Caco-2 (cell line): Measurements from ENCODE around the gene IPMK. TPM values are rescaled to one million over a fixed set of nuclear protein-coding genes. Genes with fewer than 3 reads are reported as not detected.

Experiments used
- BruUV-seq: library from RNA; stranded (reverse); fragments of 400-500 nt; replicated peaks from 2 replicates; lab custom pipeline; 2021; lab: Mats Ljungman, UMichigan
- CTCF ChIA-PET: fragments of 300-600 bp; sonication (Branson Sonifier 250); formaldehyde crosslinking; loops from one replicate; lab custom pipeline; 2022; ENCODE audit warnings: antibody characterized with exemption; lab: Charles Lee
- POLR2A ChIA-PET: fragments of 300-600 bp; sonication (Branson Sonifier 250); formaldehyde crosslinking; loops from one replicate; lab custom pipeline; 2022; ENCODE audit warnings: antibody characterized with exemption; lab: Charles Lee
- DNase-seq, 2 experiments: peaks; one replicate each; pipeline versions ENCODE4 v3.0.0 to v3.0.0-alpha.2; 2020 to 2022
- H3K27me3 ChIP-seq: replicated peaks from 2 replicates; pipeline ENCODE4 v1.6.0; 2011; ENCODE audit warnings: low read length; ENCODE audit not compliant: control insufficient read depth, insufficient read depth
- H3K36me3 ChIP-seq: 2 replicates; pipeline ENCODE4 v1.5.1; 2011; ENCODE audit warnings: low read length; ENCODE audit not compliant: control insufficient read depth, insufficient read depth
- H3K4me1 ChIP-seq: fragments of 250-450 bp; sonication (Bioruptor Pico); 2 replicates; pipeline ENCODE4 v1.5.1; 2020; ENCODE audit warnings: mild to moderate bottlenecking
- H3K4me3 ChIP-seq: 2 replicates; pipeline ENCODE4 v1.5.1; 2011; ENCODE audit warnings: low read depth, mild to moderate bottlenecking, control low read depth, low read length
- H3K9me3 ChIP-seq: fragments of 250-450 bp; sonication (Bioruptor Pico); 2 replicates; pipeline ENCODE4 v1.5.1; 2020; ENCODE audit warnings: mild to moderate bottlenecking, moderate library complexity
- H3K27ac Mint-ChIP-seq: one replicate; pipeline ENCODE4 v1.8.0; 2022; ENCODE audit warnings: mixed read lengths; ENCODE audit not compliant: unreplicated experiment
- H3K27me3 Mint-ChIP-seq: one replicate; pipeline ENCODE4 v1.8.0; 2022; ENCODE audit warnings: mixed read lengths; ENCODE audit not compliant: insufficient read depth, unreplicated experiment
- H3K36me3 Mint-ChIP-seq: one replicate; pipeline ENCODE4 v1.8.0; 2022; ENCODE audit warnings: mild to moderate bottlenecking, mixed read lengths; ENCODE audit not compliant: insufficient read depth, unreplicated experiment
- H3K4me1 Mint-ChIP-seq: one replicate; pipeline ENCODE4 v1.8.0; 2022; ENCODE audit warnings: low read depth, mixed read lengths; ENCODE audit not compliant: unreplicated experiment
- H3K4me3 Mint-ChIP-seq: one replicate; pipeline ENCODE4 v1.8.0; 2022; ENCODE audit warnings: mild to moderate bottlenecking, moderate library complexity, mixed read lengths; ENCODE audit not compliant: unreplicated experiment
- H3K9me3 Mint-ChIP-seq: one replicate; pipeline ENCODE4 v1.8.0; 2022; ENCODE audit warnings: mixed read lengths; ENCODE audit not compliant: unreplicated experiment
- CTCF ChIP-seq, 2 experiments: fragments of 200-600 bp in 1 of 2; IDR thresholded peaks; 1 replicate in 1 of 2; 2 replicates in 1 of 2; pipeline versions ENCODE4 v1.5.1 to v1.8.0; 2011 to 2022; ENCODE audit warnings: antibody characterized with exemption in 1 of 2, control low read depth in 1 of 2, inconsistent platforms in 1 of 2, low read depth in 1 of 2, low read length in 1 of 2, mild to moderate bottlenecking in 1 of 2, moderate library complexity in 1 of 2; ENCODE audit not compliant: insufficient read depth in 1 of 2, severe bottlenecking in 1 of 2, unreplicated experiment in 1 of 2
- intact Hi-C: fragments of 100-400 bp; cut with micrococcal nuclease; formaldehyde crosslinking; loops from one replicate; pipeline ENCODE4 v1.10.0; 2022; ENCODE audit not compliant: unreplicated experiment
- total RNA-seq: library from RNA; stranded (reverse); gene quantifications from 2 replicates; pipeline ENCODE4 v1.2.3, GENCODE V29; 2022

IPMK gene
- total RNA-seq, 1 experiment from 2014 or later = 18.3 TPM

GRCh38 chr10:58266003-58266825 lies 1.5 kb downstream of the IPMK start:
- peak in 1 of 2 experiments; percentile 30 for DNase-seq
- Mint-ChIP-seq H3K9me3 (no peaks in the 10 kb centered on the region), H3K4me3 (peak overlapping the region; percentile 96), H3K36me3 (peaks cover 29% of the 10 kb centered on the region), H3K27ac (peak overlapping the region; percentile 98), H3K4me1 (no peaks in the 10 kb centered on the region), H3K27me3 (no peaks in the 10 kb centered on the region)
- intact Hi-C loops = no loop called here
- Histone ChIP-seq H3K27me3 (no peaks in the 10 kb centered on the region), H3K4me3 (peak overlapping the region; percentile 100), H3K9me3 (no peaks in the 10 kb centered on the region), H3K36me3 (no peaks in the 10 kb centered on the region; the same call in 1 of the 2 replicates), H3K4me1 (peaks cover 18% of the 10 kb centered on the region)
- POLR2A ChIA-PET = interaction anchor here (1.8 kb wide), 1 partner anchor 27 kb away, joined by 7 read pairs; no protein-coding TSS in a partner anchor
- CTCF ChIA-PET = interaction anchor here (1.2 kb wide), 1 partner anchor 25 kb away, joined by 3 read pairs; no protein-coding TSS in a partner anchor
- TSS peak; percentile 36 for BruUV-seq
- no peak for TF ChIP-seq CTCF (IDR thresholded peaks at IDR 0.05; ENCODE audit: insufficient read depth in 1 of 2, low read depth in 1 of 2, low read length in 1 of 2, severe bottlenecking in 1 of 2, unreplicated experiment in 1 of 2)

GRCh38 chr10:58265249-58265648 lies 2.4 kb downstream of the IPMK start:
- no peak for DNase-seq
- CTCF ChIA-PET = no interaction called here
- Histone ChIP-seq H3K36me3 (no peaks in the 10 kb centered on the region; the same call in 1 of the 2 replicates), H3K4me1 (peaks cover 13% of the 10 kb centered on the region), H3K9me3 (no peaks in the 10 kb centered on the region), H3K4me3 (peak overlapping the region; percentile 100), H3K27me3 (no peaks in the 10 kb centered on the region)
- Mint-ChIP-seq H3K36me3 (peaks cover 29% of the 10 kb centered on the region), H3K4me3 (peak overlapping the region; percentile 96), H3K9me3 (no peaks in the 10 kb centered on the region), H3K27ac (no peak overlapping the region), H3K27me3 (no peaks in the 10 kb centered on the region), H3K4me1 (no peaks in the 10 kb centered on the region)
- no peak for TF ChIP-seq CTCF (IDR thresholded peaks at IDR 0.05; ENCODE audit: insufficient read depth in 1 of 2, low read depth in 1 of 2, low read length in 1 of 2, severe bottlenecking in 1 of 2, unreplicated experiment in 1 of 2)
- BruUV-seq = no TSS peak
- intact Hi-C loops = no loop called here
- POLR2A ChIA-PET = no interaction called here

- no peak overlapping the region for H3K27ac Mint-ChIP-seq
Measured at GRCh38 chr10:58264780-58265179, 2.9 kb downstream of the IPMK start.

More at GRCh38 chr10:58264780-58265179, 2.9 kb downstream of the IPMK start:
- H3K36me3 Mint-ChIP-seq = peaks cover 29% of the 10 kb centered on the region
- intact Hi-C loops = no loop called here
- no peaks in the 10 kb centered on the region; the same call in 1 of the 2 replicates for H3K36me3 ChIP-seq
- H3K4me3 Mint-ChIP-seq = no peak overlapping the region
- H3K27me3 Mint-ChIP-seq = no peaks in the 10 kb centered on the region
- no peaks in the 10 kb centered on the region for H3K9me3 Mint-ChIP-seq
- H3K27me3 ChIP-seq = no peaks in the 10 kb centered on the region
- DNase-seq = no peak
- no peaks in the 10 kb centered on the region for H3K9me3 ChIP-seq
- POLR2A ChIA-PET = no interaction called here
- no TSS peak for BruUV-seq
- CTCF ChIA-PET = no interaction called here
- H3K4me3 ChIP-seq = 0 out of 2 replicates have a peak overlapping the region, but pooled peaks have one; percentile 100
- no peak for TF ChIP-seq CTCF (IDR thresholded peaks at IDR 0.05; ENCODE audit: insufficient read depth in 1 of 2, low read depth in 1 of 2, low read length in 1 of 2, severe bottlenecking in 1 of 2, unreplicated experiment in 1 of 2)
- H3K4me1 Mint-ChIP-seq = no peaks in the 10 kb centered on the region
- peaks cover 12% of the 10 kb centered on the region for H3K4me1 ChIP-seq
